ENCODE measurements around the gene SLC4A8.

DNA sequence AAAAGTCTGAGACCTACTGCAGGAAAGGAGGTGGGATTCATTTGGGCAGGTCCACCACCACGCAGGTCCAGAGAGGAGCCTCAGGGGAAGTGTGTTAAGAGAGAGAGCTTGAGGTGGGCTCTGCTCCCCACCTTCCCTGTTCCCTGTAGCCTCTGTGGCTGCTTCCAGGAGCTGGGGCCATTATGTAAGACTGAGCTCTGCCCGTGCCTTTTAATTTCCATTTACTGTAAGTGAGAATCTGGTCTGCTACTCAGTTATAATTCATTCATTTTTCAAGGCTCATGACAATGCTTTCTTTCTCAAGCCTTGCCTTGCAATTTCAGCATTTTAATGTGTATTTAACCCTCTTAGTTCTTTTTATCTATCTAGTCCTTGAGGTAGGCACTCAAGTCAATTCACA is 8.3 kb downstream of the SLC4A8 start:
- TF ChIP-seq, protein P1, sequence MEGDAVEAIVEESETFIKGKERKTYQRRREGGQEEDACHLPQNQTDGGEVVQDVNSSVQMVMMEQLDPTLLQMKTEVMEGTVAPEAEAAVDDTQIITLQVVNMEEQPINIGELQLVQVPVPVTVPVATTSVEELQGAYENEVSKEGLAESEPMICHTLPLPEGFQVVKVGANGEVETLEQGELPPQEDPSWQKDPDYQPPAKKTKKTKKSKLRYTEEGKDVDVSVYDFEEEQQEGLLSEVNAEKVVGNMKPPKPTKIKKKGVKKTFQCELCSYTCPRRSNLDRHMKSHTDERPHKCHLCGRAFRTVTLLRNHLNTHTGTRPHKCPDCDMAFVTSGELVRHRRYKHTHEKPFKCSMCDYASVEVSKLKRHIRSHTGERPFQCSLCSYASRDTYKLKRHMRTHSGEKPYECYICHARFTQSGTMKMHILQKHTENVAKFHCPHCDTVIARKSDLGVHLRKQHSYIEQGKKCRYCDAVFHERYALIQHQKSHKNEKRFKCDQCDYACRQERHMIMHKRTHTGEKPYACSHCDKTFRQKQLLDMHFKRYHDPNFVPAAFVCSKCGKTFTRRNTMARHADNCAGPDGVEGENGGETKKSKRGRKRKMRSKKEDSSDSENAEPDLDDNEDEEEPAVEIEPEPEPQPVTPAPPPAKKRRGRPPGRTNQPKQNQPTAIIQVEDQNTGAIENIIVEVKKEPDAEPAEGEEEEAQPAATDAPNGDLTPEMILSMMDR (IDR thresholded peaks at IDR 0.05): no peak
- no peak for TF ChIP-seq POLR2A (IDR thresholded peaks at IDR 0.05)
- TF ChIP-seq POLR2AphosphoS5 (IDR thresholded peaks at IDR 0.05): no peak
